Renal pelvis (tissue), 12 donors: Measurements from ENCODE around the gene OLFML1. TPM values are rescaled to one million over a fixed set of nuclear protein-coding genes. Genes with fewer than 3 reads are reported as not detected.

Experiments used
- DNase-seq: peaks from one replicate; pipeline ENCODE4 v3.0.0-alpha.2; 2013
- long read RNA-seq, 16 experiments: transcript quantifications; one replicate each; lab custom pipeline, GENCODE V29; 2026
- polyA plus RNA-seq, 3 donors: library from polyadenylated mRNA; unstranded; fragments of 120-200 nt; gene quantifications; one replicate each; pipeline ENCODE4 v1.2.1, GENCODE V29; 2013; ENCODE audit not compliant: insufficient read length in 3 of 3

Gene OLFML1
- polyA plus RNA-seq: 10 to 100 TPM; 25.9 to 36.5 (median 29.8) TPM
- long read RNA-seq, donor 1, transcript OLFML1-201 (3 exons, 2,792 nt): major isoform, 7 of 10 reads
- long read RNA-seq, donor 1, partial matches to known transcripts: 0 of 10 reads
- long read RNA-seq, donor 1, other reads (novel, unspliced or antisense): 0 of 10 reads
- long read RNA-seq, donor 2, transcript OLFML1-201 (3 exons, 2,792 nt): major isoform, 8 of 18 reads
- long read RNA-seq, donor 2, partial matches to known transcripts: 5 of 18 reads
- long read RNA-seq, donor 2, other reads (novel, unspliced or antisense): 0 of 18 reads
- long read RNA-seq, donor 3, transcript OLFML1-201 (3 exons, 2,792 nt): major isoform, 12 of 18 reads
- long read RNA-seq, donor 3, partial matches to known transcripts: 0 of 18 reads
- long read RNA-seq, donor 3, other reads (novel, unspliced or antisense): 0 of 18 reads
- long read RNA-seq, donor 4, transcript OLFML1-201 (3 exons, 2,792 nt): major isoform, 7 of 10 reads
- long read RNA-seq, donor 4, partial matches to known transcripts: 0 of 10 reads
- long read RNA-seq, donor 4, other reads (novel, unspliced or antisense): 0 of 10 reads
- long read RNA-seq, donor 5, partial matches to known transcripts: 0 of 5 reads
- long read RNA-seq, donor 5, other reads (novel, unspliced or antisense): 0 of 5 reads
- long read RNA-seq, donor 6, partial matches to known transcripts: 0 of 9 reads
- long read RNA-seq, donor 6, other reads (novel, unspliced or antisense): 0 of 9 reads
- long read RNA-seq, donor 7, transcript OLFML1-201 (3 exons, 2,792 nt): major isoform, 9 of 15 reads
- long read RNA-seq, donor 7, partial matches to known transcripts: 0 of 15 reads
- long read RNA-seq, donor 7, other reads (novel, unspliced or antisense): 0 of 15 reads
- long read RNA-seq, donor 8, transcript OLFML1-204 (4 exons, 1,620 nt): minor isoform, 9 of 78 reads
- long read RNA-seq, donor 8, transcript OLFML1-202 (2 exons, 1,318 nt): minor isoform, 6 of 78 reads
- long read RNA-seq, donor 8, transcript OLFML1-201 (3 exons, 2,792 nt): major isoform, 32 of 78 reads
- long read RNA-seq, donor 8, partial matches to known transcripts: 30 of 78 reads
- long read RNA-seq, donor 8, other reads (novel, unspliced or antisense): 0 of 78 reads
- long read RNA-seq, donor 9, transcript OLFML1-201 (3 exons, 2,792 nt): minor isoform, 5 of 27 reads
- long read RNA-seq, donor 9, transcript OLFML1-202 (2 exons, 1,318 nt): major isoform, 6 of 27 reads
- long read RNA-seq, donor 9, transcript OLFML1-204 (4 exons, 1,620 nt): minor isoform, 5 of 27 reads
- long read RNA-seq, donor 9, partial matches to known transcripts: 11 of 27 reads
- long read RNA-seq, donor 9, other reads (novel, unspliced or antisense): 0 of 27 reads
- long read RNA-seq, donor 10, transcript OLFML1-204 (4 exons, 1,620 nt): major isoform, 5 of 21 reads
- long read RNA-seq, donor 10, partial matches to known transcripts: 12 of 21 reads
- long read RNA-seq, donor 10, other reads (novel, unspliced or antisense): 0 of 21 reads
- long read RNA-seq, donor 11, transcript OLFML1-204 (4 exons, 1,620 nt): minor isoform, 5 of 19 reads
- long read RNA-seq, donor 11, transcript OLFML1-201 (3 exons, 2,792 nt): major isoform, 13 of 19 reads
- long read RNA-seq, donor 11, partial matches to known transcripts: 0 of 19 reads
- long read RNA-seq, donor 11, other reads (novel, unspliced or antisense): 0 of 19 reads
- long read RNA-seq, donor 12, transcript OLFML1-204 (4 exons, 1,620 nt): minor isoform, 6 of 65 reads
- long read RNA-seq, donor 12, transcript OLFML1-202 (2 exons, 1,318 nt): major isoform, 9 of 65 reads
- long read RNA-seq, donor 12, transcript OLFML1-201 (3 exons, 2,792 nt): major isoform, 9 of 65 reads
- long read RNA-seq, donor 12, partial matches to known transcripts: 41 of 65 reads
- long read RNA-seq, donor 12, other reads (novel, unspliced or antisense): 0 of 65 reads
- long read RNA-seq, donor 13, partial matches to known transcripts: 0 of 6 reads
- long read RNA-seq, donor 13, other reads (novel, unspliced or antisense): 0 of 6 reads
- long read RNA-seq, donor 14: 0 reads
- long read RNA-seq, donor 15, transcript OLFML1-201 (3 exons, 2,792 nt): minor isoform, 8 of 25 reads
- long read RNA-seq, donor 15, transcript OLFML1-204 (4 exons, 1,620 nt): major isoform, 9 of 25 reads
- long read RNA-seq, donor 15, partial matches to known transcripts: 6 of 25 reads
- long read RNA-seq, donor 15, other reads (novel, unspliced or antisense): 0 of 25 reads
- long read RNA-seq, donor 16, transcript OLFML1-201 (3 exons, 2,792 nt): major isoform, 15 of 22 reads
- long read RNA-seq, donor 16, partial matches to known transcripts: 0 of 22 reads
- long read RNA-seq, donor 16, other reads (novel, unspliced or antisense): 0 of 22 reads

GRCh38 chr11:7485186-7486097 is at the start of gene OLFML1:
OLFML1 (plus strand) TSS chr11:7485506; CDS start chr11:7485876, 370 bp downstream.
- peak; percentile 65 for DNase-seq

GRCh38 chr11:7436146-7436545 is 49.2 kb upstream of the OLFML1 start:
- DNase-seq: no peak

DNA sequence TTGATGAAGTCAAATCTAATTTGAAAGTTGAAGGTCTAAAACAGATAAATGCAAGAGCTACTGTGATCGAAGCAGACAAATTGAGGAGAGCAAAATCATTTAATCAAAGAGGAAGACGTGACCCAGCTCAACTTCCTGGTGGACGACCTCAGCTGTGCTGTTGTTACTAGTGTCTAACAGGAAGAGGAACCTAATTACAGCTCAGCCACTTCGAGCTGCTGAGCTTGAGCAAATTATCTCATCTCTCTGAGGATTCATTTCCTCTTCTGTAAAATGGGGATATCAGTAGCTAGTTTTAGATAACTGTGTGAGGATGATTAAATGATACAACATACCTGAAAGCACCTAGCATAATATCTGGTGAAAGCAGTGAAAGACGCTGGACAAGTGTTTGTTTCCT is 48.6 kb upstream of the OLFML1 start:
- no peak for DNase-seq

- no peak for DNase-seq
These were observed 47.6 kb upstream of the OLFML1 start for GRCh38 chr11:7437696-7438095.

DNA sequence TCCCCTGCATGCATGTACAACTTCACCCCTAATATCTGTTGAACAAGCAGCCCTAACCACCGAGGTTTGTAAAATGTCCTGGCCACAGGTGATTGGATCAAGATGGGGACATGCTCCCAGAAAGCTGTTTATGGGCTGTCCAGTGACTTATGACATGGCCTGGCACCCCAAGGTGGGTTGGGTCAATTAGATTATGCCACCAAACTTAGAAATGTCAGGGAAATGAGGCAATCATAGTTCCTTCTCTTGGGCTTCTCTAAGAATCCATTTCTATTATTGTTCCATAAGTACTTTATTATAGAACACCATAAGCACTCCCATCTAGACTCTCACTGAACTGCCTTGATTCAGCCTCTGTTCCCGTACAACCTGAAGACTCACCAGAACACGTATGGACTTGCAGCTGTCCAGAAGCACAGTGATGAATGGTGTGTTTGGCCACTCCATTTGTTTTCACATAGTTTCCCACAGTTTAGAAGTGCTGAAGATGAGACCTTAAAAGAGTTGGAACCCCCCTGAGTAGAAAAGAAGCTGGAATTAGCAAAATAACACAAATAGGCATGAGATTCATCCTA is 45.5 kb upstream of the OLFML1 start:
- no peak for DNase-seq

DNA sequence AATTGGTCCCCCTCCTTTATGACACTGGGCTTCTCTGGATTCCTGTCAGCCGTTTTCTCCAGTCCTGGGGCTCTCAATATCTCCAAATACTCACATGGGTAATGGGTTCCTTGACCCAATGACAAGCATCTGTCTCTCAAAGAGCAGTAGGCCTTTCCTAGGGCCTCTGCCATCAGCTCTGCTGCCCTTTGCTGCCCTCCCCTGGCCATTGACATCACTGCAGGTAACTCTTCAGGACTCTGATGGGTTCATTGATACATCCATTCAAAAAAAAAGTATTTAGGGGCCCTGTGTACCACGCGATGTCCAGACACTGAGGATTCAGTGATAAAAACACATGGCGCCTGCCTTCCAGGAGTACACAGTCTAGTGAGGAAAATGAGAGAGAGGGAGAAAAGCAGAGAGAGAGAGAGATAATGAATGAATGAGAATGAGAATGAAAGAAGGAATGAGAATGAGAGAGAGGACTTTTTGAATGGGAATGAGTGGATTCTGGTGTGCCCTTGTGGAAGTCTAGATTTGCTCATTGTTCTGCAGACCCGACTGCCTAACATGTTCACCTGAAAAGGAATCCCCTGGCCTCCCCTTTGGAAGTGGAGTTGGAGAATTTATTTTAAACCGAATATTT is 42.6 kb upstream of the OLFML1 start:
- DNase-seq: peak; percentile 34

GRCh38 chr11:7444091-7444981 is 41.0 kb upstream of the OLFML1 start:
- no peak for DNase-seq

DNA sequence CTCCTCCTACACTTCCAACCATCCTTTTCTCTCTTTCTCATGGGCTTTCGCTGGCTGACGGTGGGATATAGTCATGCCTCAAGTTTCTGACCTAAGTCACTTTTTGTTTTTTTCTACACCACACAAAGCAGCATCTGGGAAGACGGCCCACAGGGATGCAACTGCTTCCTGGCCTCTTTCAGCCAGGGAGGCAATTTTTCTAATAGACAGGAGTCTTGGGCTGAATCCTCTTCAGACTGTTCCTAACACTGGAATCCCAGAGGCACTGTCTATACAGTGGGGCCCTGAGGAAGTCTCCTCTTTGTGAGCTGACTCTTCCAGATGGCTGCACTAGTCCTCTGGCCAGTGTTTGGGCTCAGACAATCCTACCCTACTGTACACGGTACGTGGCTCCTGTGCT is 39.7 kb upstream of the OLFML1 start:
- no peak for DNase-seq

GRCh38 chr11:7448201-7448600 is 37.1 kb upstream of the OLFML1 start:
- no peak for DNase-seq

DNA sequence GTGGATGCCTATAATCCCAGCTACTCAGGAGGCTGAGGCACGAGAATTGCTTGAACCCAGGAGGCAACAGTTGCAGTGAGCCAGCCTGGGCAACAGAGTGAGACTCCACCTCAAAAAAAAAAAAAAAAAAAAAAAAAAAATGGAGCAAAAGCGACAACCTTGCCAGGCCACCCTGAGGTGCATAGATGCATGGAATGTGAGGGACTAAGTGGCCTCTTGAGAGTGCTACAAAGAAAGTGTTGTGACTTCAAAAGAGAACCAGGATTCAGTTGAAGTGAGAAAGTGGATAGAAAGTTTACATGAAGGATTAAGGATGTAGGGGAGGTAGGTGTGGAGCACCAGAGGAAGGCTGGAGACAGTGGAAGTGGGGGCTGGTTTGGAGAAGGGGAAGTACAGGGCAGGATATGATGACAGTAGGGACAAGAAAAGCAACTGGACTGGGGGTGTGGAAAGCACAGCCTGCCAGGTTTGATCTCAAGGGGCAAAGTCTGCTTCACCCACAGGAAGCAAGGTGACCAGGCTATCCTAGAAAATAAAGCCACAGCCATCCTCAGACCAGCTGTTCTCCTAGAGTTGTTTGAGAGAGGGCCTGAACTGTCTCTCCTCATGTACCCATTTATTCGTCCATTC is 36.0 kb upstream of the OLFML1 start:
- no peak for DNase-seq

DNA sequence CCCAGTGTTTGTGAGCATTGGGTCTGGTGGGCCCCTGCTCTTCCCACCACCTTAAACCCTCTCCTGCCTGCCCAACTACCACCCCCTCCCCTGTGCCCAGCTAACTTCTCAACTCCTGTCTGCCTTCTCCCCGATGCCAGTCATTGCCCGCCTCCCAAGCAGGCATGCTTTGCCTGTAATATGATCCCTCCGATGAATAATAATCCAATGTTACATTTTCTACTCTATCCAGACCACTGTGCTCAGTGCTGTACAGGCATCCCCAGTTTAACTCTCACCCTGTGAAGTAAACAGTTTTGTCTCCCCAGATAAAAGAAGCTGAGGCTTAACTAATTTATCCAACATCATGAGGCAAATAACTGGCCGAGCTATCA is 35.5 kb upstream of the OLFML1 start:
- DNase-seq: no peak

- no peak for DNase-seq
These were observed 34.5 kb upstream of the OLFML1 start for GRCh38 chr11:7450836-7451235.

- DNase-seq: no peak
These were observed 33.8 kb upstream of the OLFML1 start for GRCh38 chr11:7451520-7451919.

- no peak for DNase-seq
These were observed 33.3 kb upstream of the OLFML1 start for GRCh38 chr11:7451952-7452494.

DNA sequence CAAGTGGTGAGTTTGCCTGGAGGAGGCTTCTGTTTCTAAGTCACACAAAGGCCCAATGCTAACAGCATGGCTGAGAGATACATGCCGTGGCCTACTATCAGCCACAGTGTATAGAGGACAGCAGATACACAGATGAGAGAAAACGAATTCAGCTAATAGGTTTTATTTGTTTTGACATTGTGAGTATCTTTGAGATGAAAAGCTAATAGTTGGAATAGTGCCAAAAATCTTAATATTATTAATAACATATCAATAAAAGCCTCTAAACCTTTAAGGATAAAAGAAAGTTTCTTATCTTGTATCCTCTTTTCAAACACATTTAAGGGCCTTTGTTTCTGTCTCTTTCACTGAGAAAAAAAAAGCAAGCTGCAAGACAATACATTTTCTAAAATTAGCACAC is 30.5 kb upstream of the OLFML1 start:
- DNase-seq: no peak

GRCh38 chr11:7457211-7457610 is 28.1 kb upstream of the OLFML1 start:
- DNase-seq: no peak
